Muscle layer of duodenum (tissue), 2 donors: ENCODE data around the gene ZNF783.
"Not testable (repeated sequence)": the region's sequence is repeated elsewhere in the genome, so short reads cannot be mapped to it uniquely, and the experiment has no call there.

Source experiments
- H3K27ac ChIP-seq: one replicate; pipeline ENCODE4 v1.7.0; 2013; ENCODE audit warnings: mild to moderate bottlenecking, low read length
- H3K27me3 ChIP-seq: one replicate; pipeline ENCODE4 v1.7.0; 2013; ENCODE audit warnings: low read depth, mild to moderate bottlenecking, control low read depth, low read length
- H3K36me3 ChIP-seq, 2 donors: one replicate each; pipeline ENCODE4 v1.7.0; 2013; ENCODE audit warnings: low read length in 2 of 2, control low read depth in 1 of 2, mild to moderate bottlenecking in 1 of 2; ENCODE audit not compliant: insufficient read depth in 2 of 2, control insufficient read depth in 1 of 2
- H3K4me1 ChIP-seq, 2 donors: one replicate each; pipeline ENCODE4 v1.7.0; 2013; ENCODE audit warnings: low read length in 2 of 2, mild to moderate bottlenecking in 2 of 2, control low read depth in 1 of 2, moderate library complexity in 1 of 2; ENCODE audit not compliant: insufficient read depth in 2 of 2, control insufficient read depth in 1 of 2
- H3K4me3 ChIP-seq, 2 donors: one replicate each; pipeline ENCODE4 v1.7.0; 2013; ENCODE audit warnings: low read length in 2 of 2, low read depth in 1 of 2, mild to moderate bottlenecking in 1 of 2
- H3K9me3 ChIP-seq, 2 donors: one replicate each; pipeline ENCODE4 v1.7.0; 2013; ENCODE audit warnings: low read length in 2 of 2, control low read depth in 1 of 2, mild to moderate bottlenecking in 1 of 2; ENCODE audit not compliant: control insufficient read depth in 1 of 2
- donor health status: healthy.

ZNF783 gene

DNA sequence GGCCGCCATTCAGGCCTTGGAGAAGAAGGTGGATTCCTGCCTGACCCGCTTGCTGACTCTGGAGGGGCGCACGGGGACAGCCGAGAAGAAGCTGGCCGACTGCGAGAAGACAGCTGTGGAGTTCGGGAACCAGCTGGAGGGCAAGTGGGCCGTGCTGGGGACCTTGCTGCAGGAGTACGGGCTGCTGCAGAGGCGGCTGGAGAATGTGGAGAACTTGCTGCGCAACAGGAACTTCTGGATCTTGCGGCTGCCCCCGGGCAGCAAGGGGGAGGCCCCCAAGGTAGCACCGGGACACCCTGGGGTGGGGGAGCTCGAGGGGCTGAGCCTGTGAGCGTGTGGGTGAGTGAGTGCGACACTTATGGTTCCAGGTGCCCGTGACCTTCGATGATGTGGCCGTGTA lies 4.5 kb downstream of the ZNF783 start:
- Histone ChIP-seq H3K27ac (no peak overlapping the region), H3K4me3 (no peak overlapping the region), H3K9me3 (no peaks in the 10 kb centered on the region), H3K27me3 (no peaks in the 10 kb centered on the region), H3K4me1 (peaks cover 0 to 8% of the 10 kb centered on the region in 2 donors), H3K36me3 (peaks cover 14 to 53% of the 10 kb centered on the region in 2 donors)

DNA sequence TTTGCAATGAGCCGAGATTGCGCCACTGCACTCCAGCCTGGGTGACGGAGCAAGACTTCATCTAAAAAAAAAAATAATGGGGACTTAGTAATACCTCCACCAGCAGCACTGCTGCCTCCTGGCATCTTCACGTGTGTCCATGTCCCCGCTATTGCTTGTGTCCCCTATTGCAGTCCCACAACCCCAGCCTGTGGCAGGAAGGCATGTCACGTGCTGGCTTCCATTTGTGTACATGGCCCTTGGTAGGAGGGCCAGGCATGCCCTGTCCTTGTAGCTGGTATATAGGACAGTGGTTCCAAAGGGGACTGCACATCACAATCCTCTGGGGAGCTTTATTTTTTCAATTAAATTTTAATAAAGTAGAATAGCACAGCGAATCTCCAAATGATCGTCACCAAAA lies 5.7 kb downstream of the ZNF783 start:
- H3K27ac ChIP-seq: no peak overlapping the region
- no peak overlapping the region for H3K4me3 ChIP-seq
- H3K36me3 ChIP-seq: peaks cover 14 to 62% of the 10 kb centered on the region in 2 donors
- peaks cover 0 to 8% of the 10 kb centered on the region in 2 donors for H3K4me1 ChIP-seq
- no peaks in the 10 kb centered on the region for H3K27me3 ChIP-seq
- no peaks in the 10 kb centered on the region for H3K9me3 ChIP-seq

DNA sequence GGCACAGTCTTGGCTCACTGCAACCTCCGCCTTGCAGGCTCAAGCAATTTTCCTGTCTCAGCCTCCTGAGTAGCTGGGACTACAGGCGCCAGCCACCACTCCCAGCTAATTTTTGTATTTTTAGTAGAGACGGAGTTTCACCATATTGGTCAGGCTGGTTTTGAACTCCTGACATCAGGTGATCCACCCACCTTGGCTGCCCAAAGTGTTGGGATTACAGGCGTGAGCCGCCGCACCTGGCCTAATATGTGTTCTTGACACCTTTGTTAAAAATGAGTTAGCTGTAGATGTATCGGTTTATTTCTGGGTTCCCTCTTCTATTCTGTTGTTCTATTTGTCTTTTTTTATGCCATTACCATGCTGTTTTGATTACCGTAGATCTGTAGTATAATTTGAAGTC lies 12.4 kb downstream of the ZNF783 start:
- not testable (repeated sequence) for H3K9me3 ChIP-seq, H3K27me3 ChIP-seq, H3K4me1 ChIP-seq, H3K27ac ChIP-seq, H3K4me3 ChIP-seq
- H3K36me3 ChIP-seq: peaks cover 30 to 69% of the 10 kb centered on the region in 2 donors

DNA sequence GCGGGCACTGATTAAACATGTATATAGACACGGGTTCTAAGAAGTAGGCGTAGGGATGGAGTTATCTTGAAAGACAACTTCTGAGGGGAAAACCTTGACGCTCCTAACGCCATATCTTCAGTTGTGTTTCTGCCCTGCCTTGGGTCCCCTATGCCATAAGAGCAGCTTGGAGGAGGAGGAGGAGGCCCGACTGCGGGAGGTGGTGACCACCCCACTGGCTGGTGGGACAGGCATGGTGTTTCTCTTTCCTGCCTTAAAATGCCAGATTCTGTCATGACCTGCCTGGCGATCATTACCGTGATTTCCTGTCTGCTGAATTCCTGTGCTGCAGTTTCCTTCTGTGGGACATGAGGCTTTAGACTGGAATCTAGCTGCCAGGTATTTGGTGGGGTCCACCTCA lies 15.9 kb downstream of the ZNF783 start:
- Histone ChIP-seq H3K27ac (no peak overlapping the region), H3K9me3 (peaks cover 0 to 3% of the 10 kb centered on the region in 2 donors), H3K27me3 (no peaks in the 10 kb centered on the region), H3K4me1 (no peaks in the 10 kb centered on the region), H3K4me3 (no peak overlapping the region), H3K36me3 (peaks cover 29 to 76% of the 10 kb centered on the region in 2 donors)

DNA sequence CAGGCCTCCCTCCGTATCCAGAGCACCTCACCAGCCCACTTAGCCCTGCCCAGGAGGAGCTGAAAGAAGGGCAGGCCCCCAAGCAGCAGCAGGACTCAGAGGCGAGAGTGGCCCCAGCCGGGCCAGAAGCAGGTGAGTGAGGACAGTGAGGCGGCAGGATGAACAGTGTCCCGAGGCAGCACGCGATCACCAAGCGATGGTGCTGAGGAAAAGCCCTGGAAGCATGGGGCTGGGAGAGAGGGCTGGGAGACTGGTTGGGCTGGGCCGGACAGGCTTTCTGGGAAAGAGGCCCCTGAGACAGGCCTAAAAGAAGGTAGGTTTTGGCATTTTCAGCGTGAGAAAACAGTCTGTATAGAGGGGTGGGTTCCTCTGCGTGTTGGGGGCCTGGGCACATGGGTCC lies 16.4 kb downstream of the ZNF783 start:
- Histone ChIP-seq H3K4me3 (no peak overlapping the region), H3K4me1 (no peaks in the 10 kb centered on the region), H3K9me3 (peaks cover 0 to 3% of the 10 kb centered on the region in 2 donors), H3K36me3 (peaks cover 29 to 71% of the 10 kb centered on the region in 2 donors), H3K27me3 (no peaks in the 10 kb centered on the region), H3K27ac (no peak overlapping the region)

DNA sequence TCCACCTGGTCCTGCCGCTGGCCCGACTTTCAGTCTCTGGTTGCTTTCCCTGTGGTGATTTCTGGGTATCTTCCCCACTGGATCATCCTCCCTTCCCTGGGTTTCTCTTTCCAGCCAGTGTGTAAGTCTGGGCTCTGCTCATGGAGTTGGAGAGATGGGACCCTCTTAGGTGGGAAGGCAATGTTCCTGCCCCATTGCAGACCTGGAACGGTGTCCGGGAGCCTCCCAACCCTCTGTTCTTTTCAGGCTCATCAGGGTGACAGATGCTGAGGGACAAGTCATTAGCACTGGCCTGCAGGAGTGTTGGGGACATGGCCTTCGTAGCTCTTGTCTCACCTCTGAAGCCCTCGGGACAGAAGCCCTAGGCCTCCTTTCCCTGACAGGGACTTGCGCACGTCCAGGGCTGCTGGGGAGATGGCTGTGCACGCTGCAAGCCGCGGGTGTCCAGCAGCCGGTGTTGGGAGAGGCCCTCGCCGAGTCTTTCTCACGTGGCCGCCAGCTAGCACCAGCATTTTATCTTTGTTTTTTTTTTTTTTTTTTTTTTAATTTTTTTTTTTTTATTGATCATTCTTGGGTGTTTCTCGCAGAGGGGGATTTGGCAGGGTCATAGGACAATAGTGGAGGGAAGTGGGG lies 17.2 kb downstream of the ZNF783 start:
- Histone ChIP-seq H3K27ac (no peak overlapping the region), H3K9me3 (peaks cover 0 to 3% of the 10 kb centered on the region in 2 donors), H3K4me1 (no peaks in the 10 kb centered on the region), H3K36me3 (peaks cover 29 to 67% of the 10 kb centered on the region in 2 donors), H3K27me3 (no peaks in the 10 kb centered on the region), H3K4me3 (no peak overlapping the region)

DNA sequence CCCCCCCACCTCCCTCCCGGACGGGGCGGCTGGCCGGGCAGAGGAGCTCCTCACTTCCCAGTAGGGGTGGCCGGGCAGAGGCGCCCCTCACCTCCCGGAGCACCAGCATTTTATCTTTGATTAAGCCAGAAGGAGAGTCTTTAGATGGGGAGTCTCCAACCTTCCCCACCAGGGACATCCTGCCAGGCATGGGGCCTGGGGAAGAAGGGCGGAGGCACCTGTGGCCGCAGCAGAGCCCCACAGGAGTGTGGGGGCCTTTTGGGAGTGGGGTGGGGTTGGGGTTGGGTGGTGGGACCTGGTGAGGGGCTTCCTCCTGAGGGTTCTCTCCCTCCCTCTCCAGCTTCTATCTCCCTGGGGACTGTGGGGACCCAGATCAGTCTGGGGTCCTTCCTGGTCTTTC lies 18.2 kb downstream of the ZNF783 start:
- Histone ChIP-seq H3K4me1 (peaks cover 0 to 4% of the 10 kb centered on the region in 2 donors), H3K9me3 (no peaks in the 10 kb centered on the region), H3K27me3 (no peaks in the 10 kb centered on the region), H3K4me3 (no peak overlapping the region), H3K36me3 (peaks cover 29 to 62% of the 10 kb centered on the region in 2 donors), H3K27ac (no peak overlapping the region)

DNA sequence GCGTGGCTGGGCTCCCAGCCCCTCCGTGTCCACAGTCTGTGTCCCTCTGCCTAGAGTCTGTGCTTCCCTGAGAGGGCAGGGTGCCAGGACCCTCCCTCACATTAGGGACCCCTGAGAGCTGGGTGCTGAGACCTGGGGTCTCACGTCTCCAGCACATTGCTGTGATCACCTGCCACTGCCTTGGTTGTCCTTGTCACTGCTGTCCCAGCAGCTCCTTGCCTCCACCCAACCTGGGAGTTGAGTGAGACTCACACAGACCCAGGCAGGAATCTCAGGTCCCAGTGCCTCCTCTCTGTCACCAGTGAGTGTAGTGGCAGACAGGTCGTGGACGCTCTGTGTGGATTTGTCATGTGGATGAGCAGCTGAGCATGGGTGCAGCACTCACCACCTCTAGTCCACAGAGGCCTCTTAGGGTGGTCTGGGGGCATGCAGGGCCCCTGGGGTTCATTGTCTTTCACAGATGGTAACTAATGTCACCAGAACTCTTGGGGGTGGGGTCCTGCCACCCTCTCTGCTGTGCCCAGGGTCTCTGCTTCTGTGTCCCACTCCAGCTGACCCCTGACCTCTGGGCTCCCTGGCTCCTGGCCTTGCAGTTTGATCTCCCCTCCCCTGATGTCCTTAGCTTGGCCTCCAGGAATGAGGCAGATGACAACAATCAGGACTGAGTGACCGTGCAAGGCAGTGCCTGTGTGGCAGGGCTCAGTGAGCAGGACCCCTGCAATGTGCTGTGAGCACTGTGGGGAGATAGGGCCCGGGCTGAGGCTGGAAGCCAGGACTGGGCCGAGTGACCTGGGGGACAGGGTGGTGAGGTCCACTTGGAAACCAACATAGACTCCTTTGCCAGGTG lies 18.9 kb downstream of the ZNF783 start:
- Histone ChIP-seq H3K36me3 (peaks cover 28 to 56% of the 10 kb centered on the region in 2 donors), H3K27ac (no peak overlapping the region), H3K4me1 (peaks cover 0 to 8% of the 10 kb centered on the region in 2 donors), H3K27me3 (no peaks in the 10 kb centered on the region), H3K9me3 (no peaks in the 10 kb centered on the region), H3K4me3 (no peak overlapping the region)

DNA sequence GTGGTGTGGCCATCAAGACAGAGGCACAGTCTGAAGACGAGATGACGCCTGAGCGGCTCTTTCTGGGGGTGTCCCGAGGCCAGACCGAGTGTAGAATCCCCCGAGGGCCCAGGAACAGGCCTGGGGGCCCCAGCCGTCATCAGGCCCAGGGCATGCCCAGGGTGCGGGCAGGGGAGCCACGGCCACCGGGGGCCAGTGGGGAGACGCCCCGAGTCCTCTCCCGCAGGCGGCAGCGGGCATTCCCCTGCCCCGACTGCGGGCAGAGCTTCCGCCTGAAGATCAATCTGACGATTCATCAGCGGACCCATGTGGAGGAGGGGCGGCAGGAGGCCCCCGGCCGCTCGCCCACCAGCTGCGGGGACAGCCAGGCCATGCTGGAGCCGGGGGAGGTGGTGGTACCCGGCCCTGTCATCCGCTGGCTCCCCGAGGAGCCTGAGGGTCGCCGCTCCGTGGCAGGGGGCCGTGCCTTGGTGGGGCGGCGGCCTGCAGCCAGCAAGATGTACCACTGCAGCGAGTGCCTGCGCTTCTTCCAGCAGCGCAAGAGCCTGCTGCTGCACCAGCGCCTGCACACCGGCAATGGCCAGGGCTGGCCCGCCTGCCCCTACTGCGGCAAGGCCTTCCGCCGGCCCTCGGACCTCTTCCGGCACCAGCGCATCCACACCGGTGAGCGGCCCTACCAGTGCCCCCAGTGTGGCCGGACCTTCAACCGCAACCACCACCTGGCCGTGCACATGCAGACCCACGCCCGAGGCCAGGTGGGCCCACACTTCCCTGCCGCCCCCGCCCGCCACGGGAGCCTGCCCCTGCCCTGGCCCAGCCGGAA lies 19.7 kb downstream of the ZNF783 start:
- H3K4me3 ChIP-seq: no peak overlapping the region
- no peaks in the 10 kb centered on the region for H3K9me3 ChIP-seq
- H3K36me3 ChIP-seq: peaks cover 22 to 51% of the 10 kb centered on the region in 2 donors
- H3K4me1 ChIP-seq: peaks cover 0 to 8% of the 10 kb centered on the region in 2 donors
- H3K27me3 ChIP-seq: no peaks in the 10 kb centered on the region
- no peak overlapping the region for H3K27ac ChIP-seq

DNA sequence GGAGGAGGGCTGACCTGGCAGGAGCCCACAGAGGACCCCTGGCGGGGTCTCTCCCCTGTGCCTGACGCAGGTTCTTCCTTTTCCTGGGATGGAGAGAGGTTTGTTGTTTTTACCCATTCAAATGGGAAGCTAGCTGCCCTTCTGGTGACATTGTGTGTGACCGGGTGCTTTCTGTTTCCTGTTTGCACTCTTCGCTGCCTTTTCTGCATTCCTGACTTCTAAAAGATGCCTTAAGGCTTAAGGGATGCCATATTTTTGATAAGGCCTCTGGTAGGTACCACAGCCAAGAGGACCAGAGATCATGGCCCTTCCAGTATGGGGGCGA lies 20.3 kb downstream of the ZNF783 start:
- no peak overlapping the region for H3K4me3 ChIP-seq
- H3K9me3 ChIP-seq: no peaks in the 10 kb centered on the region
- H3K36me3 ChIP-seq: peaks cover 19 to 48% of the 10 kb centered on the region in 2 donors
- H3K27ac ChIP-seq: no peak overlapping the region
- H3K27me3 ChIP-seq: no peaks in the 10 kb centered on the region
- peaks cover 0 to 8% of the 10 kb centered on the region in 2 donors for H3K4me1 ChIP-seq

DNA sequence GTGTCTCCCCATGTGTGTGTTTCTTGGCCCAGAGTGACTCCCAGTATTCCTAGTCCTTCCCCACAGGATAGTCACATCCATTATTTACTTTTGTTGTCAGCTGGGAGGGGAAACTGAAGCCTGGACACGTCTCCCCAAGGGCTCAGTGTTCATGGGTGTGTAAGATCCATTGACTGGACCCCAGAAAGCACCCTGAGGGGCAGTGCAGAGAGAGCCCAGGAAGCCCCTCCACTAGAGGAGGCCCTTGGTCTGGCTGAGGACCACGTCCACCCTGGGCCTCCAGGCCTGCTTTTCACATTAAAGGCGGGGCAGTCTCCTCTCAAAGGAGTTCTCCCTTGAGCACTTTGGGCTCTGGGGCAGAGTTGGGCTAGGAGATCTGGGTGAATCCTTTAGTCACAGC lies 21.3 kb downstream of the ZNF783 start:
- Histone ChIP-seq H3K9me3 (no peaks in the 10 kb centered on the region), H3K36me3 (peaks cover 13 to 47% of the 10 kb centered on the region in 2 donors), H3K4me3 (no peak overlapping the region), H3K27ac (no peak overlapping the region), H3K27me3 (no peaks in the 10 kb centered on the region), H3K4me1 (peaks cover 0 to 8% of the 10 kb centered on the region in 2 donors)
